PC-9 (cell line): Measurements from ENCODE around the gene PTPRS. TPM values are rescaled to one million over a fixed set of nuclear protein-coding genes. Genes with fewer than 3 reads are reported as not detected.

ENCODE experiments used
- BruUV-seq: library from RNA; stranded (reverse); fragments of 400-500 nt; replicated peaks from 2 replicates; lab custom pipeline; 2021; lab: Mats Ljungman, UMichigan
- CTCF ChIA-PET: fragments of 300-600 bp; sonication (Branson Sonifier 250); formaldehyde crosslinking; loops from one replicate; lab custom pipeline; 2022; ENCODE audit warnings: antibody characterized with exemption; lab: Charles Lee
- POLR2A ChIA-PET: fragments of 300-600 bp; sonication (Branson Sonifier 250); formaldehyde crosslinking; loops from one replicate; lab custom pipeline; 2022; ENCODE audit warnings: antibody characterized with exemption; ENCODE audit not compliant: unreplicated experiment; lab: Charles Lee
- DNase-seq, 2 experiments: peaks; one replicate each; pipeline versions ENCODE4 v3.0.0 to v3.0.0-alpha.2; 2015 to 2022; ENCODE audit warnings: mixed read lengths in 1 of 2
- H2AFZ ChIP-seq: fragments of 200-600 bp; sonication (generic); 2 replicates; pipeline ENCODE4 v1.8.1; 2017; ENCODE audit warnings: antibody characterized with exemption
- H3F3A ChIP-seq: fragments of 200-600 bp; sonication (generic); 2 replicates; pipeline ENCODE4 v1.8.1; 2017; ENCODE audit warnings: antibody characterized with exemption, mild to moderate bottlenecking, low read depth; ENCODE audit not compliant: insufficient read depth
- H3K27ac ChIP-seq: fragments of 200-600 bp; sonication (generic); 2 replicates; pipeline ENCODE4 v1.6.1; 2016; ENCODE audit warnings: mixed run types
- H3K27me3 ChIP-seq: fragments of 200-600 bp; sonication (generic); 2 replicates; pipeline ENCODE4 v1.6.1; 2016; ENCODE audit warnings: low read depth, mixed run types; ENCODE audit not compliant: insufficient read depth
- H3K36me3 ChIP-seq: fragments of 200-600 bp; sonication (generic); 2 replicates; pipeline ENCODE4 v1.6.1; 2016; ENCODE audit warnings: low read depth, mixed run types
- H3K4me1 ChIP-seq: fragments of 200-600 bp; sonication (generic); replicated peaks from 2 replicates; pipeline ENCODE4 v1.6.1; 2016; ENCODE audit warnings: mixed run types; ENCODE audit not compliant: insufficient read depth
- H3K4me2 ChIP-seq: fragments of 200-600 bp; sonication (generic); 2 replicates; pipeline ENCODE4 v1.6.1; 2017; ENCODE audit warnings: mixed run types
- H3K4me3 ChIP-seq: fragments of 200-600 bp; sonication (generic); 2 replicates; pipeline ENCODE4 v1.6.1; 2016; ENCODE audit warnings: mixed run types
- H3K79me2 ChIP-seq: fragments of 200-600 bp; sonication (generic); 2 replicates; pipeline ENCODE4 v1.6.1; 2017; ENCODE audit warnings: low read depth, mixed run types
- H3K9me2 ChIP-seq: fragments of 200-600 bp; sonication (generic); 2 replicates; pipeline ENCODE4 v1.8.1; 2017; ENCODE audit warnings: mild to moderate bottlenecking; ENCODE audit not compliant: insufficient read depth
- H3K9me3 ChIP-seq: fragments of 200-600 bp; sonication (generic); 2 replicates; pipeline ENCODE4 v1.8.1; 2016; ENCODE audit warnings: low read depth; ENCODE audit not compliant: insufficient read depth
- H4K20me1 ChIP-seq: fragments of 200-600 bp; sonication (generic); 2 replicates; pipeline ENCODE4 v1.8.1; 2017; ENCODE audit not compliant: insufficient read depth
- EZH2 ChIP-seq: fragments of 200-600 bp; sonication (generic); IDR thresholded peaks from 2 replicates; pipeline ENCODE4 v1.8.0; 2017; ENCODE audit warnings: antibody characterized with exemption, low read depth
- intact Hi-C: fragments of 100-400 bp; cut with micrococcal nuclease; formaldehyde crosslinking; loops from one replicate; pipeline ENCODE4 v1.10.0; 2022; ENCODE audit not compliant: unreplicated experiment
- total RNA-seq: library from RNA; stranded (reverse); gene quantifications from 2 replicates; pipeline ENCODE4 v1.2.3, GENCODE V29; 2021
- TF ChIP-seq, protein P1 (sequence below): fragments of 200-600 bp; sonication (generic); conservative IDR thresholded peaks from 2 replicates; pipeline ENCODE4 v1.6.1; 2017; ENCODE audit warnings: mixed run types, antibody characterized with exemption, mild to moderate bottlenecking, moderate library complexity

Gene PTPRS
- total RNA-seq, 1 experiment from 2014 or later = 131 TPM

DNA sequence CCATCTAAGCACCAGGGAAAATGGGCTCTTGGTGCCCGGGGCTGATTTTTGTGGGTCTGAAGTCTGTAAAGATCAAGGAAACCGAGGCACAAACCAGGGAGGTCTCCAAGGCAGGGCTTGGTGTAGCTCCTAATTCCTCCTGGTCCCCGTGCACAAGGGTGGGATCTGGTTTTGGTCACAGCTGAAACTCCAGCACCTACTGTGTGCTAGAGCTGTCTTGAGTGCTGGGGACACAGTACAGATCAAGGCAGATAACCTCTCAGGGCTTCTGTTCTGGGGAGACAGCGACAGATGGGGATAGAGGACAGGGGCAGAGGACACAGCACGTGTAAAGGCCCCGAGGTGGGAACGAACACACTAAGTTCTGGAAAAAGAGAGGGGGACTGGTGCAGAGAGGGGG lies 37.4 kb downstream of the PTPRS start:
- BruUV-seq = no TSS peak
- Histone ChIP-seq H3K9me2 (no peaks in the 10 kb centered on the region), H3K79me2 (no peaks in the 10 kb centered on the region), H2AFZ (no peak overlapping the region), H3K4me3 (no peak overlapping the region), H3K4me2 (no peak overlapping the region), H3K9me3 (no peaks in the 10 kb centered on the region), H3K27me3 (no peaks in the 10 kb centered on the region), H3K36me3 (no peaks in the 10 kb centered on the region), H4K20me1 (no peaks in the 10 kb centered on the region), H3K27ac (no peak overlapping the region), H3K4me1 (peaks cover under 1% of the 10 kb centered on the region), H3F3A (peaks cover 11% of the 10 kb centered on the region; the same call in 1 of the 2 replicates)
- POLR2A ChIA-PET = no interaction called here
- CTCF ChIA-PET = no interaction called here
- no peak for DNase-seq
- intact Hi-C loops = no loop called here
- TF ChIP-seq, protein P1, sequence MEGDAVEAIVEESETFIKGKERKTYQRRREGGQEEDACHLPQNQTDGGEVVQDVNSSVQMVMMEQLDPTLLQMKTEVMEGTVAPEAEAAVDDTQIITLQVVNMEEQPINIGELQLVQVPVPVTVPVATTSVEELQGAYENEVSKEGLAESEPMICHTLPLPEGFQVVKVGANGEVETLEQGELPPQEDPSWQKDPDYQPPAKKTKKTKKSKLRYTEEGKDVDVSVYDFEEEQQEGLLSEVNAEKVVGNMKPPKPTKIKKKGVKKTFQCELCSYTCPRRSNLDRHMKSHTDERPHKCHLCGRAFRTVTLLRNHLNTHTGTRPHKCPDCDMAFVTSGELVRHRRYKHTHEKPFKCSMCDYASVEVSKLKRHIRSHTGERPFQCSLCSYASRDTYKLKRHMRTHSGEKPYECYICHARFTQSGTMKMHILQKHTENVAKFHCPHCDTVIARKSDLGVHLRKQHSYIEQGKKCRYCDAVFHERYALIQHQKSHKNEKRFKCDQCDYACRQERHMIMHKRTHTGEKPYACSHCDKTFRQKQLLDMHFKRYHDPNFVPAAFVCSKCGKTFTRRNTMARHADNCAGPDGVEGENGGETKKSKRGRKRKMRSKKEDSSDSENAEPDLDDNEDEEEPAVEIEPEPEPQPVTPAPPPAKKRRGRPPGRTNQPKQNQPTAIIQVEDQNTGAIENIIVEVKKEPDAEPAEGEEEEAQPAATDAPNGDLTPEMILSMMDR = no peak
- TF ChIP-seq EZH2 = no peak

DNA sequence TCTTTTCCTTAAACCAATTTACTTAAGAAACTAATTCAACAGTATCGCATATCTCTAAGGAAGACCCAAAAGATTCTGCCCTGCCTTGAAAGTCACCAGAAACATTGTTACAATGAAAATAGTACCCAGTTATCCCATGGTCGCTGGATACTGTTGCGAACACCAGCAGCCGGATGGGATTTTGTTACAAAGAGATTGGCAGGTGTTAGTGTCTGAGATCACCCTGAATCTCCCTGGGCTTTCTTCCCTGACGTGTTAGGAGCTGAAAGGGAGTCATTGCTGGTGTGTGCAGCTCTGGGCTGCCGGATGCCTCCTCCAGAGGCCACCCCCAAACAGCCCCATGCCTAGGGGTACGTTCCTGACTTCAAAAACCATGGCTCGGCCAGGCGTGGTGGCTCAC lies 38.2 kb downstream of the PTPRS start:
- TF ChIP-seq, protein P1 = no peak
- TF ChIP-seq EZH2 = no peak
- Histone ChIP-seq H3K4me3 (no peak overlapping the region), H3K27me3 (no peaks in the 10 kb centered on the region), H2AFZ (no peak overlapping the region), H3K4me1 (peaks cover 6% of the 10 kb centered on the region), H3K9me3 (no peaks in the 10 kb centered on the region), H3F3A (peaks cover 16% of the 10 kb centered on the region; the same call in 1 of the 2 replicates), H4K20me1 (no peaks in the 10 kb centered on the region), H3K27ac (no peak overlapping the region), H3K79me2 (no peaks in the 10 kb centered on the region), H3K36me3 (no peaks in the 10 kb centered on the region), H3K4me2 (no peak overlapping the region), H3K9me2 (no peaks in the 10 kb centered on the region)
- ChIA-PET POLR2A (interaction anchor here (0.5 kb wide), 1 partner anchor 131 kb away, joined by 5 read pairs; no protein-coding TSS in a partner anchor), CTCF (no interaction called here)
- intact Hi-C loops = no loop called here
- no peak for DNase-seq
- BruUV-seq = no TSS peak

DNA sequence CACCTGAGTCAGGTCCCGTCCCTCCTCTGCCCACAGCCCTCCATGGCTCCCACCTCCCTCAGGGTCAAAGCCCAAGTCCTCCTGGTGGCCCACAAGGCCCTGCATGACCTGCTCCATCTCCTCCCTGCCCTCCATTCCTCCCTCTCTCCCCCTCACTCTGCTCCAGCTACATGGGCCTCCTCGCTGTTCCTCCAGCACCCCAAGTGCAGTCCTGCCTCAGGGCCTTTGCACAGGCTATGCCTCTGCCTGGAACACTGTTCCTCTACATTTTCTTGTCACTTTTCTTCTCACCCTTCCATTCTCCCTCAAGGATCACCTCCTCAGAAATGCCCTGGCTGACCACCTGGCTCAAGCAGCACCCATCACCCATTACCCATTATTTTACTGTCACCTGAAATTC lies 41.5 kb downstream of the PTPRS start:
- Histone ChIP-seq H3K4me2 (no peak overlapping the region), H3K9me3 (no peaks in the 10 kb centered on the region), H3K79me2 (no peaks in the 10 kb centered on the region), H3F3A (peaks cover 19% of the 10 kb centered on the region; the same call in 1 of the 2 replicates), H3K27ac (no peak overlapping the region), H4K20me1 (no peaks in the 10 kb centered on the region), H3K4me1 (peaks cover 6% of the 10 kb centered on the region), H3K9me2 (no peaks in the 10 kb centered on the region), H3K4me3 (no peak overlapping the region), H3K36me3 (no peaks in the 10 kb centered on the region), H3K27me3 (no peaks in the 10 kb centered on the region), H2AFZ (no peak overlapping the region)
- TF ChIP-seq, protein P1 = no peak
- no peak for TF ChIP-seq EZH2
- POLR2A ChIA-PET = interaction anchor here (0.6 kb wide), 1 partner anchor 215 kb away, joined by 5 read pairs; no protein-coding TSS in a partner anchor
- CTCF ChIA-PET = no interaction called here
- no peak for DNase-seq
- intact Hi-C loops = no loop called here
- no TSS peak for BruUV-seq
